EH (cell line): ENCODE results near the gene NKAPL.
"Not testable (repeated sequence)": the region's sequence is repeated elsewhere in the genome, so short reads cannot be mapped to it uniquely, and the experiment has no call there.

Experiments
- DNase-seq: peaks from one replicate; pipeline ENCODE4 v3.0.0-alpha.2; 2015; ENCODE audit warnings: low read depth

Gene NKAPL

GRCh38 chr6:28296520-28297060, 37.5 kb downstream of the NKAPL start:
- DNase-seq, result no peak

- DNase-seq, result no peak
Measured at GRCh38 chr6:28303570-28303969, 44.5 kb downstream of the NKAPL start.

GRCh38 chr6:28306363-28306762, 47.3 kb downstream of the NKAPL start:
- not testable (repeated sequence) for DNase-seq
